ENCODE data around the gene SALL1.

DNA sequence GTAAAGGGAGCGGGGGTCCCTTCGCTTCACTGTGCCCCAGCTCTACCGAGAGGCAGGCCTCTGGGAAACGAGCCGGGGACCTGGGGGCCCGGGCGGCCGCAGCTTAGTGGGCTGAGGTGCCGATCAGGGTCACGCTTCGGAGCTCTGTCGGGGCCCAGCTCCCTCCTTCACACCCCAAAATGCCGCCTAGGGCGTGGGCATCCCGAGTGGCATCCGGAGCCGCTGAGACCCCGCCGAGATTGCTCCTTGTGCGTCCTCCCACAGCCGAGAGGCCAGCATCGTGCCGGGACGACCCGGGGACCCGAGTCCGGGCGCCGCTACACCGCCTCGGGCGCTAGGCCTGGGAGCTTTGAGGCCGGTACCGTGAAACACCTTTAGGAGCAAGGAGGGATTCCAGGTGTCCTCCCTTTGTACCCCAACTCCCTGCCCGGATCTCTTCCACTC is 1.3 kb downstream of the SALL1 start:
- no peak for TF ChIP-seq CTCF (IDR thresholded peaks at IDR 0.05)
- no peak for TF ChIP-seq POLR2A (IDR thresholded peaks at IDR 0.05)
